ENCODE measurements around the gene BMF. TPM values are rescaled to one million over a fixed set of nuclear protein-coding genes. Genes with fewer than 3 reads are reported as not detected.

The BMF gene
- total and polyA plus RNA-seq, 2 of the 4 experiments (the other 2 are of a cell fraction), result 2.4 to 2.9 TPM

DNA sequence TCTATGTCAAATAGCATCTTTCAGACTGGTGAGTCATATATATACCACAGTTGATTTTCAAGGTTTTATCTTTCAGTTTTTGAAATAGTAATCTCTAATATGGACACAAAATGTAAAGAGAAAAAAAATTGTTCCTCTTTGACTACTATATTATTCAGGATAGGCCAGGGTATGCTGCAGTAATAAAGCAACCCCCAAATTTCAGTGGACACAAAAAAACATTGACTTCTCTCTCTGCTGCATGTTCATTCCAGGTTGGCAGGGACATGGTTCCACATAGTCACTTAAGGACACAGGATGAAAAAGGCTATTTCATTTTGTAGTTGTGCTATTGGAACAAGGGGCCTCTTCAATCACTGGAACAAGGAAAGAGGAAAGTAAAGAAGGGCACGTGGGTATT is 28.6 kb downstream of the BMF start:
- in situ Hi-C loops (cut with MboI; ENCODE audit: low sequenced_read_pairs) (no loop called here), dilution Hi-C loops (cut with HindIII; ENCODE audit: low sequenced_read_pairs, unreplicated experiment) (no loop called here), intact Hi-C loops (cut with micrococcal nuclease) (no loop called here)
- H3K9ac ChIP-seq (ENCODE audit: low read depth, low read length), result no peak overlapping the region
- no peak overlapping the region; the same call in 1 of the 2 replicates for H4K91ac ChIP-seq (ENCODE audit: insufficient read depth, low read depth, low read length)
- TF ChIP-seq, protein P1, sequence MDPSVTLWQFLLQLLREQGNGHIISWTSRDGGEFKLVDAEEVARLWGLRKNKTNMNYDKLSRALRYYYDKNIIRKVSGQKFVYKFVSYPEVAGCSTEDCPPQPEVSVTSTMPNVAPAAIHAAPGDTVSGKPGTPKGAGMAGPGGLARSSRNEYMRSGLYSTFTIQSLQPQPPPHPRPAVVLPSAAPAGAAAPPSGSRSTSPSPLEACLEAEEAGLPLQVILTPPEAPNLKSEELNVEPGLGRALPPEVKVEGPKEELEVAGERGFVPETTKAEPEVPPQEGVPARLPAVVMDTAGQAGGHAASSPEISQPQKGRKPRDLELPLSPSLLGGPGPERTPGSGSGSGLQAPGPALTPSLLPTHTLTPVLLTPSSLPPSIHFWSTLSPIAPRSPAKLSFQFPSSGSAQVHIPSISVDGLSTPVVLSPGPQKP (IDR thresholded peaks at IDR 0.05; ENCODE audit: borderline replicate concordance, low read depth, low read length), result no peak
- TF ChIP-seq RFX5 (IDR thresholded peaks at IDR 0.05; ENCODE audit: low read depth, low read length), result no peak
- TF ChIP-seq RCOR1 (IDR thresholded peaks at IDR 0.05; ENCODE audit: insufficient replicate concordance, low read length), result no peak
- TF ChIP-seq BHLHE40 (IDR thresholded peaks at IDR 0.05; ENCODE audit: low read depth, low read length), result no peak
- TF ChIP-seq POLR2A (IDR thresholded peaks at IDR 0.05; ENCODE audit: low read depth, low read length), result no peak
- TF ChIP-seq, protein P2, sequence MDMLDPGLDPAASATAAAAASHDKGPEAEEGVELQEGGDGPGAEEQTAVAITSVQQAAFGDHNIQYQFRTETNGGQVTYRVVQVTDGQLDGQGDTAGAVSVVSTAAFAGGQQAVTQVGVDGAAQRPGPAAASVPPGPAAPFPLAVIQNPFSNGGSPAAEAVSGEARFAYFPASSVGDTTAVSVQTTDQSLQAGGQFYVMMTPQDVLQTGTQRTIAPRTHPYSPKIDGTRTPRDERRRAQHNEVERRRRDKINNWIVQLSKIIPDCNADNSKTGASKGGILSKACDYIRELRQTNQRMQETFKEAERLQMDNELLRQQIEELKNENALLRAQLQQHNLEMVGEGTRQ (IDR thresholded peaks at IDR 0.05; ENCODE audit: low read depth, low read length), result no peak
- no peak for TF ChIP-seq SMC3 (IDR thresholded peaks at IDR 0.05; ENCODE audit: low read depth, low read length)
- TF ChIP-seq CEBPB (IDR thresholded peaks at IDR 0.05; ENCODE audit: low read depth, low read length), result no peak
- no peak for ATAC-seq (ENCODE audit: low read depth)
- BruUV-seq (replicated peaks), result no TSS peak
- H3K36me3 ChIP-seq (ENCODE audit: control insufficient read depth, insufficient read depth, low read length), result no peaks in the 10 kb centered on the region
- peak overlapping the region; percentile 76; the same call in 1 of the 2 replicates for H3K23ac ChIP-seq (ENCODE audit: low read depth, low read length)
- H3K9me3 ChIP-seq (ENCODE audit: control insufficient read depth, insufficient read depth, low read length), result no peaks in the 10 kb centered on the region
- H4K5ac ChIP-seq (ENCODE audit: low read depth, low read length), result no peak overlapping the region
- H2AK9ac ChIP-seq (replicated peaks; ENCODE audit: low read depth, low read length, poor library complexity), result no peak overlapping the region
- H2BK20ac ChIP-seq (ENCODE audit: low read depth, low read length), result peak overlapping the region; percentile 93; the same call in 1 of the 2 replicates
- H4K8ac ChIP-seq (ENCODE audit: low read depth in 2 of 2, low read length in 2 of 2), result no peak overlapping the region
- no peak overlapping the region for H3K56ac ChIP-seq (ENCODE audit: extremely low read depth, insufficient read depth, low read length)
- peak overlapping the region; percentile 90; the same call in 1 of the 3 replicates for H2BK15ac ChIP-seq (ENCODE audit: low read depth, low read length)
- H3K18ac ChIP-seq (ENCODE audit: low read depth, low read length), result no peak overlapping the region
- peak overlapping the region; percentile 38; the same call in 1 of the 2 replicates for H3K4ac ChIP-seq (ENCODE audit: low read depth, low read length)
- no peak overlapping the region for H2BK5ac ChIP-seq (ENCODE audit: low read depth, low read length, poor library complexity, severe bottlenecking)
- peaks cover 35% of the 10 kb centered on the region for H3K9me1 ChIP-seq (ENCODE audit: insufficient read depth, low read length)
- POLR2A ChIA-PET (ENCODE audit: unreplicated experiment), result no interaction called here
- H3K4me1 ChIP-seq (ENCODE audit: control insufficient read depth, insufficient read depth, low read length), result peaks cover 27% of the 10 kb centered on the region
- no peak overlapping the region; the same call in 1 of the 2 replicates for H2AK5ac ChIP-seq (ENCODE audit: low read depth, low read length)
- no peak for DNase-seq
- peak overlapping the region; percentile 37 for H2BK120ac ChIP-seq (ENCODE audit: low read depth, low read length)
- no peak overlapping the region for H3K4me2 ChIP-seq (ENCODE audit: low read depth, low read length)
- H3K79me1 ChIP-seq (ENCODE audit: low read depth in 1 of 2, low read length in 2 of 2), result peaks cover 0 to 12% of the 10 kb centered on the region in 2 experiments; a peak in 2 of 4 replicates
- no peak overlapping the region for H3K4me3 ChIP-seq (ENCODE audit: insufficient read depth, low read depth, low read length)
- WGBS, 2 experiments (ENCODE audit: extremely low coverage in 2 of 2, insufficient read length in 1 of 2), result no CpG with 5 or more reads among the region's 1 CpG
- H4K20me1 ChIP-seq (ENCODE audit: insufficient read depth, low read length), result no peaks in the 10 kb centered on the region
- CTCF ChIA-PET, result no interaction called here
- no peak overlapping the region for H2AFZ ChIP-seq (replicated peaks; ENCODE audit: low read length, poor library complexity)
- H3K14ac ChIP-seq (replicated peaks; ENCODE audit: low read depth, low read length), result peak overlapping the region; percentile 49
- H3K27me3 ChIP-seq (ENCODE audit: control insufficient read depth, insufficient read depth, low read length), result no peaks in the 10 kb centered on the region
- no peak overlapping the region for H3K27ac ChIP-seq (ENCODE audit: insufficient read depth, low read length)
